Endothelial cell of coronary artery (primary cell): Measurements from ENCODE around the gene STAG1. TPM values are rescaled to one million over a fixed set of nuclear protein-coding genes. Genes with fewer than 3 reads are reported as not detected.

Source experiments
- total RNA-seq: library from RNA; depleted of rRNA; stranded (reverse); fragments of >200 nt; gene quantifications from 2 replicates; pipeline ENCODE4 v1.2.3, GENCODE V29; 2014

STAG1 gene
- 31.4 and 35.1 TPM in 2 replicates for total RNA-seq

DNA sequence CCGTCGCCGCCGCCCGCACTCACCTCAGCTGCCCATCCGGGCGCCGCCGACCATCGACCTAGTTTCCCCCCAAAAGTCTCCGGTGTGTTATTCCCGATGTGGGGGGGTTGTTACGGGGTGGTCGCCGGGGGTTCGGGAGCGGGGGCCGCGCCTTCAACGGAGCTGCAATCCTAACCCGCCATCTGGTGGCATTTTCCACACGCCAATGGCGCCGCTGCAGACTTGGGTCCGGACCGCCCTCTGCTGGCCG lies at the start of gene STAG1:
Gene STAG1, minus strand, starts transcription at position 207 of the 250 bp plus-strand sequence. CDS start 121,480 bp downstream, outside the sequence.

Other genes starting within 250 kb of the STAG1 start
- 12.0 and 15.0 TPM in 2 replicates for gene SLC35G2, start 66.7 kb upstream of the STAG1 start, total RNA-seq
- gene NCK1, start 109.8 kb upstream of the STAG1 start, total RNA-seq = 45.9 and 61.3 TPM in 2 replicates
- 0.54 and 1.3 TPM in 2 replicates for gene IL20RB, start 205.6 kb upstream of the STAG1 start, total RNA-seq